GM21515 (cell line): ENCODE results near the gene RINL.
A peak's percentile ranks its signal among the peaks of the same experiment; 100 is the strongest.
"Not testable (repeated sequence)": the region's sequence is repeated elsewhere in the genome, so short reads cannot be mapped to it uniquely, and the experiment has no call there.

Experiments used
- ATAC-seq: cut with Tn5 transposase; IDR thresholded peaks from one replicate; pipeline ENCODE4 v1.9.1; 2021; ENCODE audit not compliant: unreplicated experiment

RINL gene

GRCh38 chr19:38878575-38879399 lies 712 bp upstream of the RINL start:
- ATAC-seq = no peak

- no peak for ATAC-seq
These were observed 2.2 kb downstream of the RINL start for GRCh38 chr19:38875656-38876395.

GRCh38 chr19:38873400-38873799 lies 4.7 kb downstream of the RINL start:
- not testable (repeated sequence) for ATAC-seq

DNA sequence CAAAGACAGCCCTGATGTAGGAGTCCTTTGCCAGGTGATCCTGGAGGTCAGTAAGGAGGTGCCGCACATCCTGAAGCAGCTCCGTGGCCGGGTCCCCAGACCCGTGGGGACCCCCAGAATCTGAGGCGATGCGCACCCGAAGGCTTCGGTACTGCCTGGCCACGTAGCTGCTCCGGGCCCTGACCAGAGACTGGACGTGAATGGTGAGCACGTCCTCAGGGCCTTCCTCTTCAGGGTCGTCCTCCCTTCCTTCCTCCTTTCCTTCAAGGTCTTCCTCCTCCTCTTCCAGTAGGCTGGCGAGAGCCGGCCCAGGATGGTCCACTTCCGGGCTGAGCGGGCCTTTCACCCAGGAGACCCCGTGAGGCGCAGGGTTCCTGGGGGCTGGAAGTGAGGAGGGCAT lies 7.5 kb downstream of the RINL start:
- ATAC-seq = no peak

DNA sequence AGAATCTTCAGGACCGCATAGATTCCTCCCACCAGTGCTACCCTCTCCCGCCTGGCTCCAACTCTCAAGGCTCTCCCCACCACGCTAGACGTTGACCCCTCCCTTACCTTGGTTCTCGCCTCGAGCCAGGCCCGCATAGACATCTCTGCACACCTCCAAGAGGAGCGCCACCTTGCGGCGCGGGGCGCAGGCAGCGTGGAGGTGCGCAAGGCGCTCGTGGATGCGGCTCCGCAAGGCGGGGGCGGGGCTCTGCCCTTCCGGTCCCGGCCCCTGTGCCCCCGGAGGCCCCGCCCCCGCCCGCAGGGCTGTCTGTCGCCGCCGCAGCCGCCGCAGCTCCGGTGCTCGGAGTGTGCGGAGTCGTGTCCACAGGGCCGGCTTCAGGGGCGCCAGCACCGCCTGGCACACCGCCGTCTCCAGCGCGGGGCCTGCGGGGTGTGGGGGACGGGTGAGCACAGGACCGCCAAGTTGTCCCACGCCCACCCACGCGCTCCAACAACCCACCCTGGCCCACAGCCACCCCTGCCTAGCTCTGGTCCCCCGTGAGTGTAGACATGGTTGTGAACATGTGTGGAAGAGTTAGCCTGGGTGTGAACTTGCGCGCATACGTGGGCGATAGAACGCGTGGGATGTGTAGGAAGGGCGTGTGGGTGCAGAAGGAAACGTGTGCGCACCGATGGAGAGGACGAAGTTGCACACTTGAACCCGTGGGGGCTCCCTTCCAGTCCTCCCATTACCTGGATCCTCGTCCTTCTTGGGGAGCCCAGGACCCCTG lies 8.1 kb downstream of the RINL start:
- ATAC-seq = peak; percentile 55

- ATAC-seq = no peak
These were observed 8.8 kb downstream of the RINL start for GRCh38 chr19:38869160-38869835.

DNA sequence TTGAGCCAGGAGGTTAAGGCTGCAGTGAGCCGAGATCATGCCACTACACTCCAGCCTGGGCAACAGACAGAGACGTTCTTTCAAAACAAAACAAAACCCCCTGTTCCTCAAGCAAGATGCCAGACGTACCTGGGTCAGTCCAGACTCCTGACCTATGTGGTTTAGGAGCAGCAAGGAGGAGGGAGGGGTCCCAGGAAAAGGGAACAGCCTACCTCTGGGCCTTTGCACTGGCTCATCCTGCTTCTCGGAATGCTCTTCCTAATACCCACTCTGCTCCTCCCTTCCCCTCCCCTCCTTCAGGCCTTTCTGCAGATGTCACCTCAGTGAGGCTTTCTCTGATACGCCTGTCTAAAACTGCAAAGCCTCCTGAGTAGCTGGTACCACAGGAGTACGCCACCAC lies 9.5 kb downstream of the RINL start:
- no peak for ATAC-seq

- ATAC-seq = no peak
These were observed 10.8 kb downstream of the RINL start for GRCh38 chr19:38867171-38867780.

DNA sequence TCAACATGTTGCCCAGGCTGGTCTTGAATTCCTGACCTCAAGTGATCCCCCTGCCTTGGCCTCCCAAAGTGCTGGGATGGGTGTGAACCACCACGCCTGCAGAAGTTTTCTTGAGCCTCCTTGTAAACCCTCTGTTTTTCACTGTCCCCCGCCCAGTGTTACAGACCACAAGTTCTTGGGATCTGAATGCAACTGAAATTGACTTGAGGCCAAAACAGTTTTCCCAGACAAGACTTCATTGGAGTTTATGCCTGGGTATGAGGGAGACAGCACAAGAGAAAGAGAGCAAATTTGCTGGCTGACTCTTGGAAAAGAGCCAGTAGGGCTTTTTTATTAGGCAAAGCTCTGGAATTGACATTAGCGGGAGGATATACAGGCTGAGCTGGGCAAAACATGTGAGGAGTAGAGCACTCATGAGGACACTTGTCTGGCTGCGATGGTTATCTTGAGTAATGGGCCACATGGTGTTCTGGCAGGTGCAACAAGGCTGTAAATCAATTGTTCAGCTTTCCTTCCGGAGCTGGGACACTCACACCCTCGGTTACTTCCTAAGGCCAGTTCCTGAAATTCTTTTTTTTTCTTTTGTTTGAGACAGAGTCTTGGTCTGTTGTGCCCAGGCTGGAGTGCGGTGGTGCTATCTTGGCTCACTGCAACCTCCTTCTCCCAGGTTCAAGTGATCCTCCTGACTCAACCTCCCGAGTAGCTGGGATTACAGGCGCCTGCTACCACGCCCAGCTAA lies 15.6 kb downstream of the RINL start:
- no peak for ATAC-seq

GRCh38 chr19:38861368-38861767 lies 16.7 kb downstream of the RINL start:
- no peak for ATAC-seq

DNA sequence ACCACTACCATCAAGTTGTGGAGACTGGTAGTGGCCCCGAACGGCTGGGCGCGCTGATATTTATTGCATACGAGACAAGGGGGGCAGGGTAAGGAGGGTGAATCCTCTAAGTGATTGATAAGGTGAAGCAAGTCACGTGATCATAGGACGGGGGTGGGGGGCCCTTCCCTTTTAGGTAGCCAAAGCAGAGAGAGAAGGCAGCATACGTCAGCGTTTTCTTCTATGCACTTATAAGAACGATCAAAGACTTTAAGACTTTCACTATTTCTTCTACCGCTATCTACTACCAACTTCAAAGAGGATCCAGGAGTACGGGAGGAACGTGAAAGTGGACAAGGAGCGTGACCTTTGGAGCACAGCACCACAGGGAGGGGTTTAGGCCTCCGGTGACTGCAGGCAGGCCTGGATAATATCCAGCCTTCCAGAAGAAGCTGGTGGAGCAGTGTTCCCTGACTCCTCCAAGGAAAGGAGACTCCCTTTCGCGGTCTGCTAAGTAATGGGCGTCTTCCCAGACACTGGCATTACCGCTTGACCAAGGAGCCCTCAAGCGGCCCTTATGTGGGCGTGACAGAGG lies 18.4 kb downstream of the RINL start:
- ATAC-seq = not testable (repeated sequence)

- no peak for ATAC-seq
These were observed 21.3 kb downstream of the RINL start for GRCh38 chr19:38856813-38857212.

GRCh38 chr19:38855751-38856150 lies 22.3 kb downstream of the RINL start:
- ATAC-seq = not testable (repeated sequence)

DNA sequence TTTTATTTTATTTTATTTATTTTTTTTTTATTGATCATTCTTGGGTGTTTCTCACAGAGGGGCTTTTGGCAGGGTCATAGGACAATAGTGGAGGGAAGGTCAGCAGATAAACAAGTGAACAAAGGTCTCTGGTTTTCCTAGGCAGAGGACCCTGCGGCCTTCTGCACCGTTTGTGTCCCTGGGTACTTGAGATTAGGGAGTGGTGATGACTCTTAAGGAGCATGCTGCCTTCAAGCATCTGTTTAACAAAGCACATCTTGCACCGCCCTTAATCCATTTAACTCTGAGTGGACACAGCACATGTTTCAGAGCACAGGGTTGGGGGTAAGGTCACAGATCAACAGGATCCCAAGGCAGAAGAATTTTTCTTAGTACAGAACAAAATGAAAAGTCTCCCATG lies 23.1 kb downstream of the RINL start:
- not testable (repeated sequence) for ATAC-seq

DNA sequence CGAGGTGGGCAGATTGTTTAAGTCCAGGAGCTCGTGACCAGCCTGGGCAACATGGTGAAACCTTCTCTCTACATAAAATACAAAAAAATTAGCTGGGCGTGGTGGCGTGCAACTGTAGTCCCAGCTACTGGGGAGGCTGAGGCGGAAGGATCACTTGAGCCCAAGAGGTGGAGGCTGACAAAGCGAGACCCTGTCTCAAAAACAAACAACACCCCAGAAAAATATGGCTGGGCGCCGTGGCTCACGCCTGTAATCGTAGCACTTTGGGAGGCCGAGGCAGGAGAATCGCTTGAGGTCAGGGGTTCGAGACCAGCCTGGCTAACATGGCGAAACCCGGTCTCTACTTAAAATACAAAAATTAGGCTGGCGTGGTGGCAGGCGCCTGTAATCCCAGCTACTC lies 24.9 kb downstream of the RINL start:
- no peak for ATAC-seq

GRCh38 chr19:38852231-38853044 lies 25.6 kb downstream of the RINL start:
- ATAC-seq = no peak

DNA sequence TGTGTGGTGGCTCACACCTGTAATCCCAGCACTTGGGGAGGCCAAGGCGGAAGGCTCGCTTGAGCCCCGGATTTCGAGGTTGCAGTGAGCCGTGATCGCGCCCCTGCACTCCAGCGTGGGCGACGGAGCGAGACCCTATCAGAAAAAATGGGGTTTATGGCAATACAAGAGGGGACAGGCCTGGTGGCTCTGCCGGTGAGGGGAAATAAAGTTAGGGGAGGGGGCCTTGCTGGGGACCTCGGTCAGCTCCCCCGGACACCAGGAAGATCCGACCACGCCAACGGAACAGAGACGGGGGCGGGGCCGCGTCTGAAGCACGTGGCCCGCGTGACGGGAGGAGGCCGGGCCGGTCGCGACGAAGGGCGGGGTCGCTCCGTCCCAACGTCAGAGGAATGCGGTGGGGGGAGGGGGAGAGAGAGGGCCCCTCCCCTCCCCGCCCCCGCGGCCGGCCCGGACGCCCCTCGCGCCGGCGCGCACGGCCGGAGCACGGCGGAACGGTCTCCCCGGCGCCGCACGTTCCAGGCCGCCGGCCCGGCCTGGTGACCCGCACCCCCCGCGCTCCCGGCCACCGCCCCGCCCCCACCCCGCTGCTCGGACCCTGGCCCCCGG lies 26.3 kb downstream of the RINL start:
- ATAC-seq = peak; percentile 18

DNA sequence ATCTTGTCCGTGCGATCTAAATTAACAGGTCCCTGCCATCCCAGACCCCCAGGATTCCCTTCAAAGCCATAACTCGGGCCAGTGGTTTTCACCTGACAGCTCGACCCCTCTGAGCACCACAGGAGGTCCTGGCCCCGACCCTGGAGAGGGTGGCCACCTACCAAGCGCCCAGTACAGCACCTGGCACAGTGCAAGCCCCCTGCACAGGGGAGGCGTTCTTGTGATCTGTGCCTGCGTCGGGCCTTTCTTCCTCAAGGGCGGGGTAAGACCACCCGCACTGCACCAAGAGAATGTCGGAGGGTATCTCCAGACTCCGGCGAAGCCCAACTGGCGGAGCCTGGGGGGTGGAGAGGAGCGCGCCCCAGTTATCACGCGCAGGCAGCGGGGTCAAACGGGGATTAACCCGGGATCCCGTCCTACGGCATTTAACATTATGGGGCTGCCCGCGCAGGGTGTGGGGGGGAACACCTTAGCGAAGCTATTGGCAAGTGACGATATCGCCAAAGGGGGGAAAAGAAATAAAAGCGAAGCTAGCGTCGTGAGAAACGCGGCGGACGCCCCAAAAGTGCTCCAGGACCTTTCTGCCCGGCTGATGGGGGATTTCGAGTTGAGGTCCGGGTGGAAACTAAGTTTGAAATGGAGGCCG lies 27.0 kb downstream of the RINL start:
- ATAC-seq = no peak
